Measurements from ENCODE around the gene ADAMTS15.
"Not testable (repeated sequence)": the region's sequence is repeated elsewhere in the genome, so short reads cannot be mapped to it uniquely, and the experiment has no call there.

The ADAMTS15 gene

DNA sequence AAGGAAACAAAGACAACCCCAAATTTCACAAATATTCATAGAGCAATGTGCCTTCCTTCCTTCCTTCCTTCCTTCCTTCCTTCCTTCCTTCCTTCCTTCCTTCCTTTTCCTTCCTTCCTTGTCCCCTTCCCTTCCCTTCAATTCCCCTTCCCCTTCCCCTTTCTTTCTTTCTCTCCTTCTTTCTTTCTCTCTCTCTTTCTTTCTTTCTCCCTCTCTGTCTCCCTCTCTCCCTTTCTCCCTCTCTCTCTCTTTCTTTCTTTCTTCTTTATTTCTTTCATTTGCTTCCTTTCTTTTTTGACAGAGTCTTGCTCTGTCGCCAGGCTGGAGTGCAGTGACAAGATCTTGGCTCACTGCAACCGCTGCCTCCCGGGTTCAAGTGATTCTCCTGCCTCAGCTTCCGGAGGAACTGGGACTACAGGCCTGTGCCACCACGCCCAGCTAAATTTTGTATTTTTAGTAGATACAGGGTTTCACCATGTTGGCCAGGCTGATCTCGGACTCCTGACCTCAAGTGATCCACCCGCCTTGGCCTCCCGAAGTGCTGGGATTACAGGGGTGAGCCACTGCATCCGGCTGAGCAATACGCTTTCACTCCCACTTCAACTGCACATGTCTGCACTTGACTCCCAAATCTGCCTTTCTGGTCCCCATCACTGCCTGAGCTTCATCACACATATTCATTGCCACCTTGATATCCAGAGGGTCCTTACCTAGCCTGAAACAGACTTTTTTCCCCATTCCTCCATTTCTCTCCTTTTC lies 9.9 kb upstream of the ADAMTS15 start:
- DNase-seq, result not testable (repeated sequence)

DNA sequence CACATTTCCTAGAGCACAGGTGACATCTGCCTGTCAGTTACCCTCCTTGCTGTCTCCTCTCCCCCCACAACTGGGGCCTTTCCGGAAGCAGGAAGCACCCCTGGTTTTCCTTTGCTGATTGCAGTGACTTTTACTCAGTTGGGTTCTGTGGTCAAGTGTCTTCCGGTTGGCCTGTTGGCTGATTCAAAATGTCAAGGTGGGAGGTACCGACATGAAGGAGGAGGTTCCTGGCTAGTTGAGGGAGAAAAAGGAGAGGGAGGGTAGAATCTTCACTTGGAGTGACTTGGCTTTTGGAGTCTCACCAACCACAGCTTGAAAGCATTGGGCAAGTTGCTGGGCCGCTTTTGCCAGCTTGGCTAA lies 9.3 kb upstream of the ADAMTS15 start:
- no peak for DNase-seq

DNA sequence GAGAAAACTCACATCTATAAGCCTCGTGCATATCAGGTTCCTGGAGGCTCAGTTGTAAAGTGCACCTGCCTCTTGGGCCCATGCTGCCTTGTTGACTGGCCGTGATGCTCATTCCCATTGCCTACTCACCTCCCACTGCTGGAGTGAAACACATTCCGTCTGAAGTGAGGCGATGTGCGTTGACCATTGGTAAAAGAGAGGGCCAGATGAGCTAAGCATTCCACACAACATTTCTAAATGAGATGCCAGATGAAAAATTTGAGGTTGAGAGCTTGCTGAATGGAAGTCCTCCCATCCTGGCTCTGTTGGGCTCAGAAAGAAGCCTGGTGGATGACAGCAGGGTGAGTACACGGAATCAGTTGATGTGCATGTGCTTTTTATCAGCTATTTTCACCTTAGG lies 8.6 kb upstream of the ADAMTS15 start:
- DNase-seq, result no peak

DNA sequence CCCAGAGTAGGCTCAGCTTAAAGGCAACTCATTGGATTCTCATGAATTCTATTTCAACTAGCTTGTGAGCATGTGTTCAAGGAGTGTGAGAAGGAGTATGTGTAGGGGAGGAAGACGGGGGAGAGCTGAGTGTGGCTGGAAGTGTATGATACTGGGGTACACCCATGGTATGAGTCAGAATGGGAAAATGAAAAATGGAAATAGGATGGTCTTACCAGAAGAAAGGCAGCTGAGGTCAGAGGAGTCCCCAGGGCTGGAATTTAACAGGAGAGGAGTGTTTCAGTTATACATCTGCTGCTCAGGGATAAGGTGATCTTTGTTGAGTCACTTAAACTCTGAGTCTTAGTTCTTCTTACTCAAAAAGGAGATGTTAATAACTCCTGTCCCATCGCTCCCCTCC lies 6.7 kb upstream of the ADAMTS15 start:
- DNase-seq, result no peak

DNA sequence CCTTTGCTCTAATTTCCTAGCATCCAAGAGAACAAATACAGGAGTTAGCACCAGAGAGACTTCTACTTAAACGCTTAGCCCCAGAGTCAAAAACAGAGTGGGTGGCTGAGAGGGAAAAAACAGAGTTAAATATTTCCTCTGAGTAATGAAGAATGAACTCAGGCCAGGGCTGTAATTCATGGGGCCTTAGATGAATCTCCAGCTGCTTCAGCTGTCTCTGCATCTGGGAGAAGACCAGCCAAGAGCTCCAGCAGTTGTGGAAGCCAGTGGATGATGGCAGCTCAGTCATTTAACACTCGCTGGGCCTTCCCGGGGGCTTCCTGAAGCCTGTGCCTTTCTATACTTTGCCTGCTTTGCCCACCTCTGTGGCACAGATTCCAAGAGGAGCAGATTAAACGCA lies 5.7 kb upstream of the ADAMTS15 start:
- no peak for DNase-seq

DNA sequence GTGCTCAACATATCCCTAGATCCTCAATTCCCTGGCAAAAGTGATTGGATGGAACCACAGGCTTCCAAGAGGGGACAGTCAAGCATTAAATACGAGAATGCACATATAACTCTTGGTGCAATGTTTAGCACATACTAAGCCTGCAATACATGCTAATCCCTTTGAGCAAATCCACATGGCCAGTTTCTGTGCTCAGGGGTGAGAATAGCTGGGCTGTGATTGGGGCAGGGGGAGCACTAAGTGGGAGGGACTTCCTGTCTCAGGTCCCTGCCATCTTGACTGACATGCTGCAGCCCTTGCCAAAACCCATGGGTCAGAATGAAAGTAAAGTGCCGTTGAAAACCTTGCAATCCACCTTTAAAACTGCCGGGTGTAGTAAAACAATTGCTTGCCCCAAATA lies 2.7 kb upstream of the ADAMTS15 start:
- DNase-seq, result no peak

DNA sequence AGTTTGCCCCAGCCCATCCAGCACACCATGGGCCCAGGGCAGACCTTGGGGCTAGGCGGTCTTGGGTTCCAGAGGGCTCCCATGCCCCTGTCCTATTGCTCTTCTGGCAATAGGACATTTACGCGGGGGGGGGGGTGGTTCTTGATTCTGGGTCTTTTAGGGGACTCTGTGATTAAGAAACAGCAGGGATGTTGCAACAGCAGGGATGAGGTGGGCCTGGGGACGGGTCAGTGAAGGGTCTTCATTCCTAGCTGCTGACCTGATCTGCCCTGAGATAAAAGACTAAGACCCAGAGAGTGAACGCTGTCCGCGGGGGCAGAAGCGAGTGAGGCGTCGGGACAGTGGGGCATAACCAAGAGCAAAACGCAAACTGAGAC lies 418 bp upstream of the ADAMTS15 start:
- no peak for DNase-seq

GRCh38 chr11:130449310-130449990 lies 1.0 kb downstream of the ADAMTS15 start:
- no peak for DNase-seq

DNA sequence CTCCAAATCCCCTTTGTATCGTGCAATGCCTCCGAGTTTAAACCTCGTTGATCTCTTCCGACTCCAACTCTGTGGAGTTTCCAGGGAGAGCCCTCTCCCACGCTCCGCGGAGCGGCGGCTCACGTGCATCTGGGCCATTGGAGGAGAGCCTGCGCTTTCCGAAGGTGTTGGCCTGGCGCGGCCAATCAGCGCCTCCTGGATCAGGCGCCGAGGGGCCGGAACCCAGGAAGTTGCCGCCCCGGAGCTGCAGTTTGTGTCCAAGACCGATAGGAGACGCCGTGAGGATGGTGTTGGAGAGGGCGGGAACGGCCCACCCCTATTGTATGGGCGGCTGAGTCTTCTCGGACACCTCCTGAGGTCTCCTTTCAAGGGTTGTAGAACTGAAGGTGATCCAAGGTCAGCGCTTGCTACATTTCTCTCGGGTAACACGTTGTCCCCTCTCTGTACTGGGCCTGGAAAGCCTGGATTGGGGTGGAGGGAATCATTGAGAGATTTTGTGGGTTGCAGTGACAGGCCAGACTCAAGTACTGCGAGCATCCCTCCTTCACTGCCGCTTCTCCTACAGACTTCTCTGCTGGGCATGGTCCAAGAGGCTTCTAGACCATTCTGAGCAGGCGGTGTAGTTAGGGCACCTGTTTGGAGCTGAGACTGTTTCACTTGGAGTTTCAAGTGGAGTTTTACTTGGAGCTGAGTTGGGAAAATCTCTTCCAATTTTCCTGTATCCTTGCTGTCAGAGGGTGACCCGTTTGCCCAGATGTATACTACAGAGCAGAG lies 1.7 kb downstream of the ADAMTS15 start:
- no peak for DNase-seq

DNA sequence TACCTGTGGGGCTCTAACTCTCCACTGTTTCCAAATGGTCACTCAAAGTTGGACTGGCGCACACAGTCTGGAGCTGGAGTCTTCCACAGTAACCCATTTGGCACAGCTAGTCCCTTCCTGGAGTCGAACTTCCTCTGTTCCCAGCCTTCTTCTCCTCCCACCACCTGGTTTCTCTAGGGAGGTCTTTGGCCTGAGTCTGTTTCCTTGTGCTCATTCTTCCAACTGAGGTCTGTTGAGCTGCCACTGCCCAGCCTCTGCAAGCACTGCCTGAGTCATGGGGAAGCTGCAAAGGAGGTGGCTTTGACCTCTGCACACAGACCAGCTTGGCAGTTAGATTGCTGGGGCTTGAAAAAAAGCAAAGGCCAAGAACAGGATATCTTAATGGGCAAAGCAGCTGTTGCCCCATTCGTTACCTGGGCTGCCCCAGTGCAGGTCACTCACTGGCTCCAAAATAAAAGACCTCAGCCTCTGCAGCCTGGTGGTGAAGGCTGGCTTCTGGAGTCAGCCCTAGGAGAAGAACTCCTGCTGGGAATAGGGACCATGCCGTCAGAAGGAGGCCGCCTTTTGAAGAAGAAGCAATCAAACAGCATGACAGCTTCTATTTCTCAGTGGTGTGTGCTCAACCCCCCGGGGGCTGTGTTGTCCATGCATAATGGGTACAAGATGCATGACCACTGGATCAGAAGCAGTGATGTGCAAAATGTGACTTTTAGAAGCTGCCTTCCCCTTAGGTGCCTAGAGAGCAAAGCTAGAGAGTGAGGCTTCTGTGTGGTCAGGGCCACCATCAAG lies 3.0 kb downstream of the ADAMTS15 start:
- DNase-seq, result no peak

- DNase-seq, result no peak
Measured at GRCh38 chr11:130452176-130452575, 3.7 kb downstream of the ADAMTS15 start.

DNA sequence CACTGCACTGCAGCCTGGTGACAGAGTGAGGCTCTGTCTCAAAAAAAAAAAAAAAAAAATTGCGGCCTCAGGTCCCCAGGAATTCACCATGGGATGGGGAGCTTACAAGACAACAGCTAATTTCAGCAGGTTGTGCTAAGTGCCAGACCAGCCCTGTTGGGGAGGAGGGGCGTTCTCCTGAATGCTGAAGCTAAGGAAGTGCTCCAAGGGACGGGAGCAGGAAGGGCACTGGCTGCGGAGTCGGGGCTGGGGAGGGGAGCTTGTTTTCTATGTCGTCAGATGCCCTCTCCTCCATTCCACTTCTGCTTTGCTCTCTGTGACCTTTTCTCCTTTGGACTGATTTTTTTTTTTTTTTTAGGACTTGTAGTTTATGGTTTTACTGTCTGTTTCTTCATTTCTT lies 4.5 kb downstream of the ADAMTS15 start:
- DNase-seq, result no peak

DNA sequence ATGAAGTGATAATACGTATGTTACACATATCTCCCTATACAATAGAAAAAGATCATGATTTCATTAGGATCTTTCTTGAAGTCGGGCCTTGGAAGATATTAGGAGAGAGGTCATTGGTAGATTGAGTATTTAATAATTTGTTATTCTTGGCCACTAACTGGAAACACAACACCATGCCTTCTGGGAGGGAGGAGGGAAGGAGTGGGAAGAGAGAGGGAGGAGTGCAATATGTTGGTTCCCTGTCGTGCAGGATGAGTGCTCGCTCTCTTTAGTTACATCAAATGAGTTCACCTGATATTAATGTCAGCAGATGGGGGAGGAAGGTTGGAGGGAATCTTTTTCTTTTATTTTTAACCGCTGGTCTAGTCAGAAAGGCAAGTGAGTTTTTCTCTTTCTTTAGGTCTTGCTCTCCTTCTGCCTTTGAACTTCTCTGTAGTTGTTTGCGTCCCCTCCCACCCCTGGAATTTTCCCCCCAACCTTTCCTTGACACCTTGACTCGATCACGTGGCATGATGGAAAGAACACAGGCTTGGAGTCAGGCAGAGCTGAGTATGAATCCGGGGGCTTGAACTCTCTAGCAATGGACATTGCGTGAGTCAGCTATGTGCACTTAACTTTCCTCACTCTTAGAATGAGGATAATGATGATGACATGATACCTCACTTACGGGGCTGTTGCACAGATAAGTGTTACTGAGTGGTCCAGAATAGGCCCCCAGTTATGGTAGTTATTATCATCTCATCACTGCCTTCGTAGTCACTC lies 6.2 kb downstream of the ADAMTS15 start:
- DNase-seq, result no peak

GRCh38 chr11:130455483-130456127 lies 7.2 kb downstream of the ADAMTS15 start:
- no peak for DNase-seq

- no peak for DNase-seq
Measured at GRCh38 chr11:130456286-130456685, 7.8 kb downstream of the ADAMTS15 start.

DNA sequence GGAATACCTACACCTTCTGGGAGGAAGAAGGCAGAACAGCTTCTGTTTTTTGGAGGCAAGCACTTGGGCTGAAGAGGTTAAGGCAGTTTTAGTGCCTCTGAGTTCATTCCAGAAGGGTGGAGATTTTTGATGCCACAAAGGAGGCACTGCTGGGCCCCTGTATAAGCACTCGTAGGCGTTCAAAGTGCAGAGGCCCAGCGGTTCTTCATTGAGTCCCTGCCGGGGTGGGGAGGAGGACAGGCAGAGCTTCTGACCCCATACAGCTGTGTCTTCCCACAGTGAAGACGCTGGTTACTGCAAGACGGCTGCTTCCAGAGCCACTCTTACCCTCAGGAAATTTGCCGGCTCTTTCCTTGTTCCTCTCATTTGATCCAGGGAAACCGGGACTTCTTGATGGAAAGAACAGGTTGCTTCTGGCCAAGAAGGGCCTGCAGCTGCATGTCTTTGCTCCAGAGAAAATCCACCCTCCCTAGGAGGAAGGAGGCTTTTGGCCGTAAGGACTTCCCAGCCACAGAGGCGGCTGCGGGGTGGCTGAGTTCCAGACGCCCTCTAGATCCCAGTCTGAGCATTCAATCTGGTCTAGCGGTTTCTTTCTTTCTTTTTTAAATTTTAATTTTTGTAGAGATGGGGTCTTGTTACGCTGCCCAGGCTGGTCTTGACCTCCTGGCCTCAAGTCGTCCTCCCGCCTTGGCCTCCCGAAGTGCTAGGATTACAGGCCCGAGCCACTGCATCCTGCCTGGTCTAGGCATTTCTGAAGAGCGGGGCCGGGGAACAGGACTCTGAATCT lies 9.4 kb downstream of the ADAMTS15 start:
- no peak for DNase-seq

GRCh38 chr11:130458410-130458729 lies 9.9 kb downstream of the ADAMTS15 start:
- DNase-seq, result no peak

DNA sequence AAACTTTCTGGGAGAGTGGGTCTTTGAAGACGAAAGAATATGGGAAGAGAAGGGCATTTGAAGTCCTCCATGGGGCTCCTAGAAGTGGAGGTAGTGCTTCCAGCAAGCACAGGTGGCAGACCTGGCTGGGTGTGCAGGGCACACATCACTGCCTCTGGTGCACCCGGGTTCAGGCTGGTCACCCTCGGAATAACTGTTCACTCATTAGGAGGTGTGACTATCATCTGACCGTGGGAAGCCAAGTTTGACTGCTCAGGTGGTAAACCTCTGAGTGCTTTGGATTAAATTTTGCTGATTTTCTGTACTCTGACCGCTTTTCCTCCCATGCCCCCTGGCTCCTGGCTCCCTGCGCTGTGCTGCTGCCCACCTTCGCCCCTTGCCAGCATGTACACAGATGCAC lies 11.1 kb downstream of the ADAMTS15 start:
- no peak for DNase-seq

- DNase-seq, result no peak
Measured at GRCh38 chr11:130462101-130462885, 13.8 kb downstream of the ADAMTS15 start.

GRCh38 chr11:130462931-130463330 lies 14.5 kb downstream of the ADAMTS15 start:
- DNase-seq, result no peak

All from activated naive CD4-positive, alpha-beta T cell treated with anti-CD3 and anti-CD28 coated beads, Interleukin-2, amount 50 U/mL, for 16 hours (primary cell).